Choroid plexus epithelial cell (primary cell): ENCODE results near the gene SEMA3F.

Experiments used
- DNase-seq: peaks from one replicate; pipeline ENCODE4 v3.0.0-alpha.2; 2010; ENCODE audit warnings: low read depth
- H3K4me3 ChIP-seq: 2 replicates; pipeline ENCODE4 v1.5.1; 2011; ENCODE audit warnings: low read depth, mild to moderate bottlenecking, control low read depth, low read length, moderate library complexity
- TF ChIP-seq, protein P1 (sequence below): conservative IDR thresholded peaks from 2 replicates; pipeline ENCODE4 v1.5.1; 2011; ENCODE audit warnings: low read depth, mild to moderate bottlenecking, control low read depth, inconsistent platforms, low read length, moderate library complexity

The SEMA3F gene

GRCh38 chr3:50160561-50160983, 5.4 kb downstream of the SEMA3F start:
- TF ChIP-seq, protein P1, sequence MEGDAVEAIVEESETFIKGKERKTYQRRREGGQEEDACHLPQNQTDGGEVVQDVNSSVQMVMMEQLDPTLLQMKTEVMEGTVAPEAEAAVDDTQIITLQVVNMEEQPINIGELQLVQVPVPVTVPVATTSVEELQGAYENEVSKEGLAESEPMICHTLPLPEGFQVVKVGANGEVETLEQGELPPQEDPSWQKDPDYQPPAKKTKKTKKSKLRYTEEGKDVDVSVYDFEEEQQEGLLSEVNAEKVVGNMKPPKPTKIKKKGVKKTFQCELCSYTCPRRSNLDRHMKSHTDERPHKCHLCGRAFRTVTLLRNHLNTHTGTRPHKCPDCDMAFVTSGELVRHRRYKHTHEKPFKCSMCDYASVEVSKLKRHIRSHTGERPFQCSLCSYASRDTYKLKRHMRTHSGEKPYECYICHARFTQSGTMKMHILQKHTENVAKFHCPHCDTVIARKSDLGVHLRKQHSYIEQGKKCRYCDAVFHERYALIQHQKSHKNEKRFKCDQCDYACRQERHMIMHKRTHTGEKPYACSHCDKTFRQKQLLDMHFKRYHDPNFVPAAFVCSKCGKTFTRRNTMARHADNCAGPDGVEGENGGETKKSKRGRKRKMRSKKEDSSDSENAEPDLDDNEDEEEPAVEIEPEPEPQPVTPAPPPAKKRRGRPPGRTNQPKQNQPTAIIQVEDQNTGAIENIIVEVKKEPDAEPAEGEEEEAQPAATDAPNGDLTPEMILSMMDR: no peak
- DNase-seq: no peak
- H3K4me3 ChIP-seq: no peak overlapping the region

- DNase-seq: no peak
- TF ChIP-seq, protein P1: no peak
- no peak overlapping the region for H3K4me3 ChIP-seq
These were observed 6.2 kb downstream of the SEMA3F start for GRCh38 chr3:50161320-50161719.

- TF ChIP-seq, protein P1: no peak
- H3K4me3 ChIP-seq: no peak overlapping the region
- DNase-seq: no peak
These were observed 7.1 kb downstream of the SEMA3F start for GRCh38 chr3:50162034-50162883.

GRCh38 chr3:50163572-50164455, 8.7 kb downstream of the SEMA3F start:
- DNase-seq: peak; percentile 38
- H3K4me3 ChIP-seq: no peak overlapping the region
- TF ChIP-seq, protein P1: no peak

DNA sequence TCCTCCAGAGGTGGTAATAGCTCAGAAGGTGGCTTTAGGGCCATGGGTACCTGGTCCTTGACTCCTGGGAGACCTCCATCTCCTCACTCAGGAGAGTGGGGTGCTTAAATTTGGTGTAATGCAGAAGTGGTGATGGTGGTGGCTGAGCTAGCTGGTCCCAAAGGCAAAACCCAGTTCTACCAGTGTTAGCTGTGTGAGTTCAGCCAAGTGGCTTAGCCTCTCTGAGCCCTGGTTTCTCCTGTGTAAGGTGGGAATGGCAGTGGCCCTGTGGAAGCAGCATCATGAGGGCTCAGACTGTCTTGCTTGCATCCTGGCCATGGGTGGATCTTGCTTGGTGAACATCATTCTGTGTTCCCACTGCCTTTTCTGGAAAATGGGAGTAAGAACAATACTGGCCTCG, 9.4 kb downstream of the SEMA3F start:
- TF ChIP-seq, protein P1: no peak
- no peak overlapping the region for H3K4me3 ChIP-seq
- no peak for DNase-seq

DNA sequence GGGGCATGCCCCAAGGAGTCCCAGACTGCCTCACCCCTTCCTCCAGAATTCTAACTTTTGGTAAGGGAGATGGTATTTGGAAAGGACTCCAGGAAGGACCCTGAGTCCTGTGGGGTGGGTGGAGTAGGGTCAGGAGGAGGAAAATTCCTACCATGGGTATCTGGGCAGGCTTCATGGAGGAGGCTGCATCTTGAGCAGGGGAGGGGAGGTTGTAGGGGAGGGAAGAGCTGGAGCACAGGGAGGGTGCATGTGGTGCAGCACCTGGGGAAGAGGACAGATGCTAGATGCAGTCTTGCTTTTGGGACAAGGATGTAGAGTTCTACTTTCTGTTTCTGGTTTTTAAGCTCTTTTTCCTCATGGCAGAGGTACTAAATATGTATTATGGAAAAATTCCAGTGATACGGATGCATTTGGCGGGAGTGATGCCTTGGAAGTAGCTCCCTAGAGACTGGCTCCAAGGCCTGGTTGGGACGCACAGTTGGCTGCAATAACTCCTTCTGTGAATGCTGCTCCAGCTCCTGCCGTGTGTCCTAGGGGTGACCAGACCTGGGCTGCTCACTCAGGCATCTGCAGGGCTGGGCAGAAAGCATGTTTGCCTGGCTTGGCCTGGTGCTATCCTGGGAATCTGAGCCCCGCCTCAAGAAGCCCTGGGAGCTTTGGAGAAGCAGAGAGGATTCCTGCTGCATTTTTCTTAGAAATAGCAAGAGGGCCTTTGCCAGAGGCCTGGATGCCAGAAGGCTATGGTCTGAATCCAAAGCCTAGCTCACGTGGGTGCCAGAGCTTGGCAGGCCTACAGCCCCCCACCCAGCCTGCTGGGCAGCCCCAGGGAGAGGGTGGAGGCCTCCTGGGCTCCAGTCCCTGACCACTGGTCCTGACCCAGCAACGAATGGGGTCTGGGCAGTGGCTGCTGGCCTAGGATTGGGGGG, 10.1 kb downstream of the SEMA3F start:
- DNase-seq: no peak
- TF ChIP-seq, protein P1: no peak
- no peak overlapping the region for H3K4me3 ChIP-seq
